Small intestine (tissue), 7 donors: ENCODE data around the gene APOL5. TPM values are rescaled to one million over a fixed set of nuclear protein-coding genes. Genes with fewer than 3 reads are reported as not detected.

Source experiments
- DNase-seq, 2 donors: peaks; one replicate each; pipeline versions ENCODE4 v3.0.0 to v3.0.0-alpha.2; 2013
- FAIRE-seq: peaks from 2 replicates; lab custom pipeline; 2012; peaks lifted over from hg19 to GRCh38; lab: Jason Lieb, UNC
- H3K27ac ChIP-seq, 3 donors: one replicate each; pipeline ENCODE4 v1.5.1; 2013; ENCODE audit warnings: low read length in 2 of 3, mild to moderate bottlenecking in 2 of 3, control low read depth in 1 of 3, inconsistent platforms in 1 of 3, low read depth in 1 of 3, moderate library complexity in 1 of 3
- H3K27me3 ChIP-seq, 3 donors: one replicate each; pipeline ENCODE4 v1.6.1; 2013; ENCODE audit warnings: low read length in 3 of 3, inconsistent platforms in 1 of 3; ENCODE audit not compliant: control insufficient read depth in 3 of 3, insufficient read depth in 3 of 3
- H3K36me3 ChIP-seq, 3 donors: one replicate each; pipeline ENCODE4 v1.6.1; 2013; ENCODE audit warnings: low read length in 3 of 3, inconsistent platforms in 1 of 3, low read depth in 1 of 3, mild to moderate bottlenecking in 1 of 3, moderate library complexity in 1 of 3; ENCODE audit not compliant: control insufficient read depth in 3 of 3, insufficient read depth in 2 of 3
- H3K4me1 ChIP-seq, 3 donors: one replicate each; pipeline ENCODE4 v1.6.1; 2013; ENCODE audit warnings: low read length in 2 of 3, inconsistent platforms in 1 of 3, low read depth in 1 of 3, mild to moderate bottlenecking in 1 of 3, moderate library complexity in 1 of 3; ENCODE audit not compliant: control insufficient read depth in 3 of 3, insufficient read depth in 2 of 3
- H3K4me3 ChIP-seq, 3 donors: one replicate each; pipeline ENCODE4 v1.5.1; 2013; ENCODE audit warnings: low read length in 3 of 3, control low read depth in 1 of 3, inconsistent platforms in 1 of 3, low read depth in 1 of 3, mild to moderate bottlenecking in 1 of 3, moderate library complexity in 1 of 3
- H3K9me3 ChIP-seq, 2 donors: one replicate each; pipeline ENCODE4 v1.6.1; 2013; ENCODE audit warnings: low read depth in 1 of 2, low read length in 1 of 2; ENCODE audit not compliant: control insufficient read depth in 2 of 2, insufficient read depth in 1 of 2
- WGBS, 3 donors: extraction: QIAGEN DNeasy Blood & Tissue Kit; methylation state at CpG; one replicate each; pipeline ENCODE4 v1.1.7; 2013; 5-methylcytosine and 5-hydroxymethylcytosine counted together
- polyA plus RNA-seq, 4 donors: library from polyadenylated mRNA; stranded (reverse) in 3 of 4; unstranded in 1 of 4; fragments of 200-250 nt in 3 of 4; fragments of 120-200 nt in 1 of 4; gene quantifications; one replicate each; pipeline versions ENCODE4 v1.2.1 to v1.2.3, GENCODE V29; 2013
- donor health status: healthy with polysubstance abuse.
- donor health status: control.
- donor health status: control.
- donor health status: Bipolar disorder and iron deficiency.
- donor health status: healthy.

The APOL5 gene
- polyA plus RNA-seq, 4 donors: not detected

- peaks cover 0 to 11% of the 10 kb centered on the region in 2 donors for H3K9me3 ChIP-seq
- H3K27ac ChIP-seq: no peak overlapping the region
- H3K4me1 ChIP-seq: no peaks in the 10 kb centered on the region
- DNase-seq (peak in 1 of 2 donors; percentile 21), FAIRE-seq (no peak)
- no peaks in the 10 kb centered on the region for H3K36me3 ChIP-seq
- no peaks in the 10 kb centered on the region for H3K27me3 ChIP-seq
- no peak overlapping the region for H3K4me3 ChIP-seq
- WGBS, 3 donors: 49 to 66% (median 56%) methylated on average over 3 of the region's 3 CpGs
Measured at GRCh38 chr22:35684270-35684700, 33.4 kb upstream of the APOL5 start.

GRCh38 chr22:35684732-35685131 lies 32.9 kb upstream of the APOL5 start:
- DNase-seq: no peak
- Histone ChIP-seq H3K27ac (no peak overlapping the region), H3K9me3 (peaks cover 0 to 11% of the 10 kb centered on the region in 2 donors), H3K36me3 (no peaks in the 10 kb centered on the region), H3K4me3 (no peak overlapping the region), H3K4me1 (no peaks in the 10 kb centered on the region), H3K27me3 (no peaks in the 10 kb centered on the region)
- no peak for FAIRE-seq

DNA sequence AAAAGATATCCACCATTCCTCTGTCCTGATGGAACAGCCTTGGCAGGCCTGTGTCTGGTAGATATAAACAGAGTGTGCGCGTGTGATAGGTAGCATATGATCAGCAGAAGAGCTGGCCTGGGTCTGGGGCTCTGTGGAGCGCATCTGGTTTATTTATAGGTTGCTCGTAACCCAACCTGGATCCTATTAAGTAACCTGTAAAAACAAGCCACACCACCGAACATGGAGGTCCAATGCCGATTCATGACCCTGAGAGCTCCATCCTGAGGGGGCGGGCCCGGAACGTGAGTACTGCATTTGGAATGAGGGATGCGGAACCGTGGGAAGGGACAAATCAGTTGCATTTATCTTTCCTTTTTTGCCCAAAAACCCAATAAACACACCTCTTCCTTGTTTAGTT lies 31.9 kb upstream of the APOL5 start:
- FAIRE-seq (no peak), DNase-seq (no peak)
- Histone ChIP-seq H3K9me3 (peaks cover 0 to 11% of the 10 kb centered on the region in 2 donors), H3K27ac (no peak overlapping the region), H3K4me3 (no peak overlapping the region), H3K4me1 (no peaks in the 10 kb centered on the region), H3K27me3 (no peaks in the 10 kb centered on the region), H3K36me3 (no peaks in the 10 kb centered on the region)
- 80 to 89% (median 86%) methylated on average over 11 of the region's 11 CpGs for WGBS, 3 donors

GRCh38 chr22:35686298-35686697 lies 31.4 kb upstream of the APOL5 start:
- FAIRE-seq: no peak
- DNase-seq: no peak

DNA sequence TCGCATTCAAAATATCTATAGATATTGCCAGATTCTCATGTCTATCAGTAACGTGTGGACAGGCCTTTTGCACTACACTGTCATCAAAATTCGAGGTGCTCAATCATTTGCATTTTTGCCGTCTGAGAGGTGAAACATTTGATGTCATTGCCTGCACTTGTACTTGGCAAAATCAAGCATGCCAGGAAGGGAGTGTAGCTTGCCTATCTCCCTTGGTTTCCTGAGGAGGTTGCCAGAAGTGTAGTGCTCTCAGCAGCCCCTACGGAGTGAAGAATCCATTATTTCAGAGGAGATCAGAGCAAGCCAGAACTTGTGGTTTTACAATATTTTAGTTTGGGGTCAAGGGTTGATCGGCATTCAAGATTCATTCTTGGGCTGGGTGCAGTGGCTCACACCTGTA lies 30.2 kb upstream of the APOL5 start:
- no peaks in the 10 kb centered on the region for H3K4me1 ChIP-seq
- no peaks in the 10 kb centered on the region for H3K36me3 ChIP-seq
- WGBS, 3 donors: 85 to 87% (median 85%) methylated on average over 6 of the region's 6 CpGs
- no peak overlapping the region for H3K4me3 ChIP-seq
- H3K27me3 ChIP-seq: no peaks in the 10 kb centered on the region
- H3K27ac ChIP-seq: no peak overlapping the region
- no peak for DNase-seq
- H3K9me3 ChIP-seq: peaks cover 0 to 1% of the 10 kb centered on the region in 2 donors
- FAIRE-seq: no peak

More at GRCh38 chr22:35686298-35686697, 31.4 kb upstream of the APOL5 start:
- H3K4me3 ChIP-seq: no peak overlapping the region
- no peaks in the 10 kb centered on the region for H3K4me1 ChIP-seq
- 79 to 92% (median 84%) methylated on average over 4 of the region's 4 CpGs for WGBS, 3 donors
- H3K9me3 ChIP-seq: peaks cover 0 to 8% of the 10 kb centered on the region in 2 donors
- no peaks in the 10 kb centered on the region for H3K27me3 ChIP-seq
- H3K27ac ChIP-seq: no peak overlapping the region
- H3K36me3 ChIP-seq: no peaks in the 10 kb centered on the region

GRCh38 chr22:35688913-35689675 lies 28.6 kb upstream of the APOL5 start:
- H3K4me1 ChIP-seq: no peaks in the 10 kb centered on the region
- DNase-seq: no peak
- no peaks in the 10 kb centered on the region for H3K27me3 ChIP-seq
- no peaks in the 10 kb centered on the region for H3K9me3 ChIP-seq
- H3K27ac ChIP-seq: no peak overlapping the region
- no peak for FAIRE-seq
- 83 to 90% (median 84%) methylated on average over 10 of the region's 10 CpGs for WGBS, 3 donors
- H3K36me3 ChIP-seq: no peaks in the 10 kb centered on the region
- no peak overlapping the region for H3K4me3 ChIP-seq

DNA sequence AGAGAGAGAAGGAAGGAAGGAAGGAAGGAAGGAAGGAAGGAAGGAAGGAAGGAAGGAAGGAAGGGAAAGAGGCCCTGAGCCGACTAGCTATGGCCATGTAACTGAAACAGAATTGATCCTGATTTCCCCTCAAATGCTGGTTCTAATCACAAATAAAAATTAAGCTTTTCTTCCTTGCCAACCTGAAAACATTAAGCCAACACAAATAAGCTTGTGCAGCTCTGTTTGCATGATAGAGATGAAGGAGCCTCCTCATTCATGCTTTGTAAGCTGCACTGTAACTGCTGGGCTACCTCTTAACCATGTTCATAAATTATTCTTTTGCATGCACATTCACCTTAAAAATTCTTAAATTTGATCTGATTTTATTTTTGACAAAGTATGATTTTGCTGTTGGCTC lies 27.7 kb upstream of the APOL5 start:
- Histone ChIP-seq H3K27me3 (no peaks in the 10 kb centered on the region), H3K9me3 (no peaks in the 10 kb centered on the region), H3K4me1 (no peaks in the 10 kb centered on the region), H3K27ac (no peak overlapping the region), H3K4me3 (no peak overlapping the region), H3K36me3 (no peaks in the 10 kb centered on the region)
- DNase-seq (no peak), FAIRE-seq (no peak)
- WGBS, 3 donors: 60 to 80% (median 64%) methylated on average over 1 of the region's 1 CpG

GRCh38 chr22:35695202-35695601 lies 22.5 kb upstream of the APOL5 start:
- FAIRE-seq: no peak
- WGBS, 3 donors: 81 to 87% (median 84%) methylated on average over 10 to 13 of the region's 13 CpGs

More at GRCh38 chr22:35695202-35695601, 22.5 kb upstream of the APOL5 start:
- Histone ChIP-seq H3K9me3 (peaks cover 0 to 7% of the 10 kb centered on the region in 2 donors), H3K27ac (no peak overlapping the region), H3K4me1 (no peaks in the 10 kb centered on the region), H3K4me3 (no peak overlapping the region), H3K36me3 (no peaks in the 10 kb centered on the region), H3K27me3 (no peaks in the 10 kb centered on the region)
- no peak for DNase-seq
